ENCODE data around the gene THG1L. TPM values are rescaled to one million over a fixed set of nuclear protein-coding genes. Genes with fewer than 3 reads are reported as not detected.
"Not testable (repeated sequence)": the region's sequence is repeated elsewhere in the genome, so short reads cannot be mapped to it uniquely, and the experiment has no call there.

THG1L gene
- total and polyA plus RNA-seq, 2 donors (not counting 1 experiment from before 2014, with no cell fraction given): 16.1 to 37.3 TPM

DNA sequence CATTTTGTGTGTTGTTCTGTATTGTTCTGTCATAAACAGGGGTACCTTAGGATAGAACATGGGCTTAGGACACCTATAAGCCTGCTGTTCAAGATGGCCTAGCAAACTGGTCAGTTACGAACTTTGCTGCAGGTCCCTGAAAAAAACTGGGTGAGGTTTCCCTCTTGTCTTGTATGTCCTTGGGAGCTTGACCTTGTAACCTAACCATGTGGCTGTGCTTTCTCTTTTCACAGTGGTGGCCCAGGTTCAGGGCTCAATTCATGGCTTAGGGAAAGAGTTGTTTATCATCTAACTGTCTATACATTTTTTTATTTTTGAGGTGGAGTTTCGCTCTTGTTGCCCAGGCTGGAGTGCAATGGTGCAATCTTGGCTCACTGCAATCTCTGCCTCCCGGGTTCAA lies 35.1 kb upstream of the THG1L start:
- H3K9me3 ChIP-seq (ENCODE audit: control insufficient read depth, insufficient read depth, low read depth, low read length); H3K79me2 ChIP-seq (ENCODE audit: control insufficient read depth, insufficient read depth, low read length); H3K36me3 ChIP-seq (ENCODE audit: control insufficient read depth, insufficient read depth, low read length); H4K20me1 ChIP-seq (ENCODE audit: control insufficient read depth, extremely low read depth, insufficient read depth, low read length); DNase-seq (ENCODE audit: low read depth in 2 of 2); H3K4me1 ChIP-seq (ENCODE audit: control insufficient read depth, extremely low read depth, insufficient read depth, low read length); H3K4me3 ChIP-seq (replicated peaks in 1 of 4; ENCODE audit: control extremely low read depth in 1 of 4, insufficient read depth in 1 of 4, low read depth in 3 of 4, low read length in 4 of 4); H3K9ac ChIP-seq (ENCODE audit: insufficient read depth, low read length); H3K27ac ChIP-seq (ENCODE audit: insufficient read depth, low read length); H3K27me3 ChIP-seq (ENCODE audit: control insufficient read depth, insufficient read depth, low read length); H2AFZ ChIP-seq (ENCODE audit: low read length); H3K4me2 ChIP-seq (ENCODE audit: extremely low read depth, insufficient read depth, low read length): not testable (repeated sequence)

GRCh38 chr5:157698674-157699073 lies 32.5 kb upstream of the THG1L start:
- not testable (repeated sequence) for H3K27me3 ChIP-seq (ENCODE audit: control insufficient read depth, insufficient read depth, low read length); H3K36me3 ChIP-seq (ENCODE audit: control insufficient read depth, insufficient read depth, low read length); H3K9me3 ChIP-seq (ENCODE audit: control insufficient read depth, insufficient read depth, low read depth, low read length); H4K20me1 ChIP-seq (ENCODE audit: control insufficient read depth, extremely low read depth, insufficient read depth, low read length); H3K9ac ChIP-seq (ENCODE audit: insufficient read depth, low read length); H3K27ac ChIP-seq (ENCODE audit: insufficient read depth, low read length); H3K79me2 ChIP-seq (ENCODE audit: control insufficient read depth, insufficient read depth, low read length); H3K4me3 ChIP-seq (replicated peaks in 1 of 4; ENCODE audit: control extremely low read depth in 1 of 4, insufficient read depth in 1 of 4, low read depth in 3 of 4, low read length in 4 of 4); H3K4me1 ChIP-seq (ENCODE audit: control insufficient read depth, extremely low read depth, insufficient read depth, low read length); H3K4me2 ChIP-seq (ENCODE audit: extremely low read depth, insufficient read depth, low read length); H2AFZ ChIP-seq (ENCODE audit: low read length); DNase-seq (ENCODE audit: low read depth in 2 of 2)

- Histone ChIP-seq H3K36me3 (ENCODE audit: control insufficient read depth, insufficient read depth, low read length) (no peaks in the 10 kb centered on the region), H3K4me1 (ENCODE audit: control insufficient read depth, extremely low read depth, insufficient read depth, low read length) (no peaks in the 10 kb centered on the region), H3K4me2 (ENCODE audit: extremely low read depth, insufficient read depth, low read length) (no peak overlapping the region), H3K4me3 (replicated peaks in 1 of 4; ENCODE audit: control extremely low read depth in 1 of 4, insufficient read depth in 1 of 4, low read depth in 3 of 4, low read length in 4 of 4) (no peak overlapping the region), H3K9ac (ENCODE audit: insufficient read depth, low read length) (no peak overlapping the region), H3K9me3 (ENCODE audit: control insufficient read depth, insufficient read depth, low read depth, low read length) (no peaks in the 10 kb centered on the region), H4K20me1 (ENCODE audit: control insufficient read depth, extremely low read depth, insufficient read depth, low read length) (no peaks in the 10 kb centered on the region), H3K79me2 (ENCODE audit: control insufficient read depth, insufficient read depth, low read length) (no peaks in the 10 kb centered on the region), H3K27me3 (ENCODE audit: control insufficient read depth, insufficient read depth, low read length) (no peaks in the 10 kb centered on the region), H2AFZ (ENCODE audit: low read length) (no peak overlapping the region), H3K27ac (ENCODE audit: insufficient read depth, low read length) (no peak overlapping the region)
- no peak for DNase-seq (ENCODE audit: low read depth in 2 of 2)
- TF ChIP-seq EZH2 (IDR thresholded peaks at IDR 0.05; ENCODE audit: low read length, missing control alignments): no peak
- TF ChIP-seq, protein P1, sequence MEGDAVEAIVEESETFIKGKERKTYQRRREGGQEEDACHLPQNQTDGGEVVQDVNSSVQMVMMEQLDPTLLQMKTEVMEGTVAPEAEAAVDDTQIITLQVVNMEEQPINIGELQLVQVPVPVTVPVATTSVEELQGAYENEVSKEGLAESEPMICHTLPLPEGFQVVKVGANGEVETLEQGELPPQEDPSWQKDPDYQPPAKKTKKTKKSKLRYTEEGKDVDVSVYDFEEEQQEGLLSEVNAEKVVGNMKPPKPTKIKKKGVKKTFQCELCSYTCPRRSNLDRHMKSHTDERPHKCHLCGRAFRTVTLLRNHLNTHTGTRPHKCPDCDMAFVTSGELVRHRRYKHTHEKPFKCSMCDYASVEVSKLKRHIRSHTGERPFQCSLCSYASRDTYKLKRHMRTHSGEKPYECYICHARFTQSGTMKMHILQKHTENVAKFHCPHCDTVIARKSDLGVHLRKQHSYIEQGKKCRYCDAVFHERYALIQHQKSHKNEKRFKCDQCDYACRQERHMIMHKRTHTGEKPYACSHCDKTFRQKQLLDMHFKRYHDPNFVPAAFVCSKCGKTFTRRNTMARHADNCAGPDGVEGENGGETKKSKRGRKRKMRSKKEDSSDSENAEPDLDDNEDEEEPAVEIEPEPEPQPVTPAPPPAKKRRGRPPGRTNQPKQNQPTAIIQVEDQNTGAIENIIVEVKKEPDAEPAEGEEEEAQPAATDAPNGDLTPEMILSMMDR (conservative IDR thresholded peaks at IDR 0.05 in 1 of 2, IDR thresholded peaks at IDR 0.05 in 1 of 2; ENCODE audit: low read depth in 1 of 2, low read length in 2 of 2): no peak
These were observed 27.5 kb upstream of the THG1L start for GRCh38 chr5:157703736-157704135.

GRCh38 chr5:157708866-157709265 lies 22.4 kb upstream of the THG1L start:
- Histone ChIP-seq H3K36me3 (ENCODE audit: control insufficient read depth, insufficient read depth, low read length) (no peaks in the 10 kb centered on the region), H3K27ac (ENCODE audit: insufficient read depth, low read length) (no peak overlapping the region), H3K4me2 (ENCODE audit: extremely low read depth, insufficient read depth, low read length) (no peak overlapping the region), H3K4me3 (replicated peaks in 1 of 4; ENCODE audit: control extremely low read depth in 1 of 4, insufficient read depth in 1 of 4, low read depth in 3 of 4, low read length in 4 of 4) (no peak overlapping the region), H3K9me3 (ENCODE audit: control insufficient read depth, insufficient read depth, low read depth, low read length) (no peaks in the 10 kb centered on the region), H3K9ac (ENCODE audit: insufficient read depth, low read length) (no peak overlapping the region), H3K27me3 (ENCODE audit: control insufficient read depth, insufficient read depth, low read length) (no peaks in the 10 kb centered on the region), H3K4me1 (ENCODE audit: control insufficient read depth, extremely low read depth, insufficient read depth, low read length) (peaks cover 4% of the 10 kb centered on the region), H3K79me2 (ENCODE audit: control insufficient read depth, insufficient read depth, low read length) (no peaks in the 10 kb centered on the region), H2AFZ (ENCODE audit: low read length) (no peak overlapping the region), H4K20me1 (ENCODE audit: control insufficient read depth, extremely low read depth, insufficient read depth, low read length) (no peaks in the 10 kb centered on the region)
- TF ChIP-seq, protein P1 (conservative IDR thresholded peaks at IDR 0.05 in 1 of 2, IDR thresholded peaks at IDR 0.05 in 1 of 2; ENCODE audit: low read depth in 1 of 2, low read length in 2 of 2): no peak
- no peak for TF ChIP-seq EZH2 (IDR thresholded peaks at IDR 0.05; ENCODE audit: low read length, missing control alignments)
- DNase-seq (ENCODE audit: low read depth in 2 of 2): peak in 1 of 2 donors; percentile 60

Measured in fibroblast of lung (primary cell).